ENCODE results near the gene SRSF12.

The SRSF12 gene

DNA sequence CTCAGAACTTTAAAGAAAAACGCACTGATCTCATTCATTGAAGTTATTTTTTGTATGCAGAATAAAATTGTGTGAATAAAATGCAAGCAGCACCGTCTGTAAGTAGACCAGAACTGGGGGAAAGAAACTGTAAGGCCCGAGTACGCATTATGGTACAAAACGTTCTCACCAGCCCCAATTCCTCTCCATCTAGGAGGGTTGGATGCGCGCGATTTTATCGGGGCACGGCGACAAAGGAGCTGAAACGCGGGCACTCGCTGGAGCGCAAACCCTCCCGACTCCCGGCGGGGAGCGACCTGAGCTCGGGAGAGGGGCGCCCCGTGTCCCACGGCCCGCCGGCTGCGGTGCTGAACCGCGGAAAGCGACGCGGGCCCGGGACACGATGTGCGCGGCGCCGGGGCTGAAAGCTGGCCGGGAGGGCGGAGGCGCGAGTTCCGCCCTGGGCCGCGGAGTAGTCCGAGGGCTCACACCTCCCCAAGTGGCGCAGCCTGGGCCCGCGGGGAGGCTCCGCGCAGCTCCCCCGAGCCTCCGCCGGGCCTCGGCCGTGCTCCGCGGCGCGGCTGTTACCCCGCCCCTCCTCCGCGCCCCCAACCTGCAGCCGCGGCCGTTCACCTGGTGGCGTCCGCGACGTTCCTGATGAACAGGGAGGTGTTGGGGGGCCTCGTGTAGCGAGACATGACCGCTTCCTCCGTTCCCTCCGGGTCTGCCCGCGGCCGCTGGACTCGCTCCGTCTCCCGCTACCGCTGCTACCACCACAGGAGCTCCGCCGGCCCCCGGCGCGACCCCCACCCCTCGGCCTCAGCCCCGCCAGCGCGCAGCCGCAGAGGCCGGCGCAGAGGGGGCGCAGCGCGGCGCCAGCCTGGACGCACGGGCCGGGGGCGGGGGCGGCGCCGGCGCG, at the start of gene SRSF12:
Gene SRSF12, minus strand, starts transcription at position 861 of the 898 bp plus-strand sequence. Its CDS starts 184 bp downstream, at position 677.
- peak; percentile 44 for DNase-seq

- DNase-seq, result no peak
Measured at GRCh38 chr6:89162047-89162371, 44.1 kb upstream of the SRSF12 start.

- DNase-seq, result no peak
Measured at GRCh38 chr6:89161326-89162046, 43.6 kb upstream of the SRSF12 start.

DNA sequence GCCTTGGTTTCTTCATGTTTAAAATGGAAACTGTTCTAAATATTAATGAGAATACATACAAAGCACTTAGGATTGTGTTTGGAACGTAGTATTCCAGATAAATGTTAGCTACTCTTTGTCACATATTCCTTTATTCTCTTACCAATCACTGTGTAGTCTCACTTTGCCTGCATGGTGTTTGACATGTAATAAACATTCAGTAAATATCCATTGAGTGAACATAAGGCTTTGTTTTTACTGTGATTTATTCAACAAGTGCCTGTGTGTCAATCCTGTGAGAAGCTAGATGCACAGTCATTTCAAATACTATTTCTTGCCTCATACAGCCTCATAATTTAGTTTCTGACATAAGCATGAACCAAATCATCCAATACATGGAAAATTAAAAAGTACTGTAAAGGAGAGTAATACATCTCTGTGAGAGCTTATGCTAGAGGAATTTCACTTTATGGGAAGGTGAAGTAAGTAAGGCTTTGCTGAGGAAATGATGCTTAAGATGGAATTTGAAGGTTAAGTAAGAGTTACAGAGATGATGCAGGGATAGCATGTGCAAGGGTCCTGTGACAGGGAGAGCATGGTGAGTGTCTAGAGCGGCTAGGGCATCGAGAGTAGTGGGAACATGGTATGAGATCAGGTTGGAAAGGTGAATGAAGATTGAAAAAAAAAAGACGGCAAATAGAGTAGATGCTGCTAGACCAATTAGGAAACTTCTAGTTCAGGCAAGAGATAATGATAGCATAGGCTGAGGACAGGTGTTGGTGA, 42.6 kb upstream of the SRSF12 start:
- DNase-seq, result no peak

DNA sequence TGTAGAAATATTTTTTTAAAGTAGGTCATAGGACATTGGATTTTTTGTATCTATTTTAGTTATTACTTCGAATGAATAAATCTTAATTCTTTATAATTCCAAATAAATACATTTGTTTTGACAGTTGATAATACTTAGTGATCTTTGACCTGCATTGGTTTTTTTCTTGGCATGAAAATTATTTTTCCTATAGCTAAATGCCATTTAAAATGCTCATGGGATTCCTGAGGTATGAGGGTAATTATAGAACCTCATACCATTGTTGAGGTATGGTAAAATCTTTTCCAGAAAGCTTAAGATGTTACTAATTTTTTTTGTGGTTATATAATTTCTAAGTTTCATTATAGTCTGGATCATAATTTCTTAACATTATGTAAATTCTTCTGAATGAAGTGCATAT, 36.3 kb upstream of the SRSF12 start:
- no peak for DNase-seq

DNA sequence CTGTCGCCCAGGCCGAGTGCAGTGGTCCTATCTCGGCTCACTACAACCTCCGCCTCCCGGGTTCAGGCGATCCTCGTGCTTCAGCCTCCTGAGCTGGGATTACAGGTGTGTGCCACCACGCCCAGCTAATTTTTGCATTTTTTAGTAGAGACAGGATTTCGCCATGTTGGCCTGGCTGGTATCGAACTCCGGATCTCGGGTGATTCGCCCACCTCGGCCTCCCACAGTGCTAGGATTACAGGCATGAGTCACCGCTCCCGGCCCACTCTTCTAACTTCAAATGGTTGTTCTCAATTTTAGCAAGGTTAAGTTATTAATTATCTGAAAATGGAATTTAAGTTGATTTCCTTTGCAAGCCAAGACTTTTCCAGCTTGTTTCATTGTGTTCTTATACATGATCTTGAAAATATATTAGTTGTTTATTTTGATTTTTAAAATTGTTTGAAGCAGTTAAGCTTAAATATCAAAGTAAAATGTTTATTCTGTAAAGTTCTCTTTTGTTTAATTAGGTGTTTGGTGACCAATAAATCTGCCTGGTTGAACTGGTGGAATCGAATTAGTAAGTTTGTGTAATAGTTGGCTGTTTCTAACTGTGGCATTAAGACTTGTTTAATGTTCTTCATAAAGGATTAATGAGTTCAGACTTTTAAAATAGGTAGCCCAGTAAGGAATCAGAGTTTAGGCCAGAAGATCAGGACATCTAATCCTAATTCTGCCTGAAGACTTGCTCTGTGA, 30.3 kb upstream of the SRSF12 start:
- no peak for DNase-seq

GRCh38 chr6:89146718-89147700, 29.1 kb upstream of the SRSF12 start:
- peak; percentile 34 for DNase-seq

- DNase-seq, result peak; percentile 74
Measured at GRCh38 chr6:89145956-89146717, 28.3 kb upstream of the SRSF12 start, which contains the start of gene PM20D2. PM20D2 (plus strand) TSS chr6:89146055; CDS start chr6:89146145, 90 bp downstream.

DNA sequence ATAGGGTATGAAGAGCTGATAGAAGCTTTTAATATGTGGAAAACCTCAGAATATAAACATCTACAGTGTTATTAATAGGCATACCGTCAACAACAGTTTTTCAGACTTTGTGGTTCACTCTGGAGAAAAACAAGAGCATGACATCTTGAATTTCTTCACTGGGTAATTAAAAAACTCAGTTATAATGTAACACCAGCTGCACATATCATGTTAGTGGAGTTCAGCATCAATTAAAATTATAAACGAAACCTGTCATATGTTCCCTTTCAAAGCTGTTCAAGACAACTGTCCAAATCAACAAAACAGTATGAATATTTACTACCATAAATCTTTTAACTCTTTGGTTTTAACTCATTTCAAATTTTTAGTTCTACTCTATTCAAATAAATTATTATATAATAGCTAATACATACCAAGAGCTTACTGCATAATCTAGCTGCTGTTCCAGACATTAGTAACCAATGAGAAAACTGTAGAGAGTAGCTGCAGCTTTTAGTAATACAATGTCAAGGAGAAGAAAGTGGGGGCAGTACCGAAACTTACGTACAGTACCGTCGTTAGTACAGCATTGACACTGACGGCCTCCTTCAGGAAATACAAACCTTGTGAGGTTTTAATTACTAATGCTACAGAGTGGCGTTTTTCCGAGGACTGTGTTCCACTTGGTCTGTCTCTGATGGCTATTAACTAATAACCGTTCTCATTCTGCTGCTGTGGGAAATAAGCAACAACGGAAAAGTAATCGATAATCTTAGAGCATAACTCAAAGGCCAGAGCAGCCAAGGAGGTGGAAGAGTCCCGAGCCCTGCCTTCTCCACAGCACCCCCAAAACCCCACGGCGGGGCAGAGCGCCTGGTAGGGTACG, 27.5 kb upstream of the SRSF12 start:
- peak; percentile 29 for DNase-seq

GRCh38 chr6:89144354-89144906, 26.6 kb upstream of the SRSF12 start:
- DNase-seq, result no peak

DNA sequence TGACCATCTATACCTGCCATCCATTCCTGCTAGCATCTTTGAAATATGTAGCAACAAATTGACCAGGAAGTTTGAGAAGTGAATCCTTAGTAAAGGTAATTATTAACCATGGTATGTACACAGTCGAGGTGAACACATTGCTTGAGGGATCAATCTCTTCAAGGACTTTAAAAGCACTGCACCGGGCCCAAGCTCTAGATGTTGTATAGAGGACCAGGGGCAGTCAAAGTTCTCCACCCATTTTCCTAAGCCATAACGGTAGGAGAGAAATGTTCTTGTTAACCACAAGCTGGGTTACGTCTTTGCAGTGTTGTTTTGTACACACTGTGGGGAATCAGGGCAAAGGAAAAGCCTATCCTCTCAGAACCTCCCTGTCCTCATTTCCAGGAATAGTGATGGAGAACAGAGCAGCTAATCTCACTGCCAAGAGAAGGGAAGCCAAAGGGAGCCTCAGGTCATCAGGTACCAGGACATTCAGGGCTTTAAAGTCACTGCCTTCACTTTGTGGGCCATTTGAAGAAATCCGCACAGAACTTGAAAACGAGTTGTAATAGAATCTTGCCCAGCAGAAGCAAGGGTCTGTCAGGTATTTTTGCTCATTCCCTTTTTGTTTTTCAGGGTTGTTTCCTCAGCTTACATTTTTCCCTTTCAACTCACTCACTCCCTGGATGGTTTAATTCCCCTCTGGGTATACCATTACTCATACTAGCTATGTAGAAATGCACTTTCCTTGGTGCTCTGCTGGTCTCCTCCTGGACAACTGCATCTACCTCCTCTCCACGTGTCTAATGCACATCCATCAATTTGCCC, 22.7 kb upstream of the SRSF12 start:
- no peak for DNase-seq

DNA sequence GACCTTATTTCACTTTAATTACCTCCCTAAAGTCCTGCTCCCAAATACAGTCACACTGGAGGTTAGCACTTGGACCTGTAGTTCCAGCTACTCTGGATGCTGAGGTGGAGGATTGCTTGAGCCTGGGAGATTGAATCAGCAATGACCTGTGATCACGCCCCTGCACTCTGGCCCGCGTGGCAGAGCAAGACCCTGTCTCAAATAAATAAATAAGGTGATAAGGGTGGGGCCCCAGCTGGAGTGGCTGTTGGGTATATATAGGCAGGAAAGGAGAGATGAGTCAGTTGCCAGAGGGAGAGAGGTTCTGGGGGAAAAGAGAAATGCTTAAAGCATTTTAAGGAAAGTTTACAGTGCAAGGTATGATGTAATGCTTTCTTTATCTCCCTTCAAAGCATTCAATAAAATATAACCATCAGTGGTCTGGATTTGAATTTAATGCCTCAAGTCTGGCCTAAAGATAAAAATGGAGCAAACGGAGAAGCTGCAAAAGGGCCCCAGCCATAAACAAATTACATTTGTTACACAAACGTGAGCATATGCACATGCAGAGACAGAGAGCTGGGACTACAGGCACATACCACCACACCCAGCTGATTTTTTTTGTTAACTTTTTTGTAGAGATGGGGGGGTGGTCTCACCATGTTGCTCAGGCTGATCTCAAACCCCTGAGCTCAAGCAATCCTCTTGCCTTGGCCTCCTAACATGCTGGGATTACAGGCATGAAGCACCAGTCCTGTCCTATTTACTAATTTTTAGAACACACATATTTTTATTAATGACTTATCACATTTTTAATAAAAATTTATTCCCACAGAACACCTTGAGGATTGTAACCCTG, 21.9 kb upstream of the SRSF12 start:
- DNase-seq, result no peak

DNA sequence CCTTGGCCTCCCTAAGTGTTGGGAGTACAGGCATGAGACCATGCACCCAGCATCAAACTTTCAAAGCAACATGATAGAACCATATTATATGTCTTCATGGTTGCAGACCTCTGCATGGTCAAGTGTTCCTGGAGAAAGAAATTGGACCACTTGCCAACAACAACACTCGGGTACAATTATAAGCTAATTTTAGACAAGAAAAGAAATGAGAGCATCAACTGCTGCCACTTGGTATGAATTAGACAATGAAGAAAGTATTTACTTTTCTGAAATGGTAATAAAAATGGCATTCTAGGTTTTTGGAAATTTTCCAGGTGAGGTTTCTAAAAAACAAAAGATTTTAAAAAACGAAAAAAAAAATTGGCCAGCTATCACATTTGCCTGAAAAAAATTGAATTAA, 20.3 kb upstream of the SRSF12 start:
- no peak for DNase-seq

DNA sequence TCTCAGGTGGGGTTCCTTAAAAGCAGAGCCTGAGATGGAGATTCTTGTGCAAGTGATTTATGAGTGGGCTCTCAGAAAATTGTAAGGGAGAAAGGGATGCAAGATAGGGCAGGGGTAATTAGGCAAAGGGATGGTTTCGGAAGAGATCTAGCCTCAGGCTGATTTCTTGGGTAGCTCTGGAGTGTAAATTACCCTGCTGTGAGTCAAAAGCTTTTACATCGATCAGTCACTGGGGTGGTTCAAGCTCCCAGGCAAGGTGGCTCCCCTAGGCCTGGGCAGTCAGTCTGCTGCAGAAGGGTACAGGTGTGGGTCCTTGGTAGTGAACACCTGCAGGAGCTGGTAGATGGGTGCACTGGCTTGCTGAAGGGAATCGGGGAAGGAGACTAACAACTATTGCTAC, 16.9 kb upstream of the SRSF12 start:
- DNase-seq, result no peak

DNA sequence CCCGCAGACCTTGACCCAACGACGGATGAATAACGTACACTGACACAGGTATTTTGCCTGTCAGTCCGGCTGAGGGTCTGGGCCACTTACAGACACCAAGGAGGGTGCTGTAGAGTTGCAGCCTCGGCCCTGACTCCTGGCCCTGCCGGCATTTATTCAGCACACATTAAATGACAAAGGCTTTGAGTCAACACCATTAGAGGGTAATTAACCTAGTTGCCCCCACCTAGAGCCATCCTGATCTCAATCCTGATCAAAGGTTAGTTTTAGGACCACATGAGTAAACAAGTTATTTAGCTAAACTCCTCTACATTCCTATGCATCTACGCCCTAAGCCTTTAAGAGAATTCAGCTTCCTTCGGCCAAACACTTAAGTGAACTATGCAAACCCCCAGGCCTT, 16.1 kb upstream of the SRSF12 start:
- no peak for DNase-seq

DNA sequence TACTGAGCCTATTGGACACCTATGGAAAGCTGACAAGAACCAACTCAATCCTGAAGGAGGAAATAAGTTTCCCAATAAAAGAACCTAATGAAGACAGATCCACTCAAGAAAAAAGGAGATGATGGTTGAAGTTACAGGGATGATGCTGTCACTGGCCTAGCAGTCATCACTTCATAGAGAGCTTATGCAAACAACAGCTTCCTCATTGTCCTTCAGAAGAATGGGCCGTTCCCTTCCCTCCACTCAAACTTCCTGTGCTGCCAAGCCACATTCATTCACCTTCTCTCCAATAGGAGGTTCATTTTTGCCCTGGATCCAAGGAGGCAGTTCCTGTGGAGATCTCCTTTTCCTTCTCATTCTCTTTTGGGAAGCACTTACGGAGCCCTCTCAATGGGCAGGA, 14.2 kb upstream of the SRSF12 start:
- no peak for DNase-seq

GRCh38 chr6:89131599-89131998, 13.7 kb upstream of the SRSF12 start:
- DNase-seq, result no peak
